Keratinocyte (primary cell): ENCODE data around the gene ZBED6. TPM values are rescaled to one million over a fixed set of nuclear protein-coding genes. Genes with fewer than 3 reads are reported as not detected.

Experiments used
- DNase-seq: peaks from one replicate; pipeline ENCODE4 v3.0.0-alpha.2; 2011; ENCODE audit warnings: low read depth, missing footprints, low spot score
- FAIRE-seq: peaks from 2 replicates; lab custom pipeline; 2011; peaks lifted over from hg19 to GRCh38; lab: Jason Lieb, UNC
- H2AFZ ChIP-seq: 2 replicates; pipeline ENCODE4 v1.6.0; 2012; ENCODE audit warnings: low read length, control low read depth, inconsistent platforms; ENCODE audit not compliant: control insufficient read depth
- H3K27ac ChIP-seq: 2 replicates; pipeline ENCODE4 v1.5.1; 2011; ENCODE audit warnings: low read length; ENCODE audit not compliant: control insufficient read depth, insufficient read depth
- H3K27me3 ChIP-seq: 3 replicates; pipeline ENCODE4 v1.6.0; 2011; ENCODE audit warnings: low read length; ENCODE audit not compliant: control insufficient read depth, insufficient read depth; ENCODE audit errors: extremely low read depth
- H3K36me3 ChIP-seq, 2 experiments: 2 replicates in 1 of 2; 3 replicates in 1 of 2; pipeline ENCODE4 v1.5.1; 2011; ENCODE audit warnings: low read length in 2 of 2, mild to moderate bottlenecking in 1 of 2; ENCODE audit not compliant: control insufficient read depth in 2 of 2, insufficient read depth in 2 of 2; ENCODE audit errors: extremely low read depth in 1 of 2
- H3K4me1 ChIP-seq: 3 replicates; pipeline ENCODE4 v1.5.1; 2011; ENCODE audit warnings: low read length; ENCODE audit not compliant: control insufficient read depth, insufficient read depth; ENCODE audit errors: extremely low read depth
- H3K4me2 ChIP-seq: 3 replicates; pipeline ENCODE4 v1.6.0; 2011; ENCODE audit warnings: low read depth, low read length; ENCODE audit not compliant: control insufficient read depth, insufficient read depth; ENCODE audit errors: extremely low read depth
- H3K4me3 ChIP-seq, 3 experiments: fragments of 200-600 bp in 1 of 3; sonication (generic) in 1 of 3; 2 replicates in 2 of 3; 3 replicates in 1 of 3; pipeline ENCODE4 v1.5.1; 2011 to 2016; ENCODE audit warnings: low read length in 3 of 3, mild to moderate bottlenecking in 3 of 3, control low read depth in 2 of 3, inconsistent platforms in 1 of 3, low read depth in 1 of 3, mixed read lengths in 1 of 3, mixed run types in 1 of 3, moderate library complexity in 1 of 3; ENCODE audit not compliant: control insufficient read depth in 2 of 3, insufficient read depth in 2 of 3; ENCODE audit errors: extremely low read depth in 1 of 3
- H3K79me2 ChIP-seq: 2 replicates; pipeline ENCODE4 v1.6.0; 2012; ENCODE audit warnings: low read length; ENCODE audit not compliant: control insufficient read depth, insufficient read depth
- H3K9ac ChIP-seq: 3 replicates; pipeline ENCODE4 v1.6.0; 2011; ENCODE audit warnings: low read length; ENCODE audit not compliant: control insufficient read depth, insufficient read depth; ENCODE audit errors: extremely low read depth
- H3K9me1 ChIP-seq: 3 replicates; pipeline ENCODE4 v1.6.0; 2011; ENCODE audit warnings: low read length; ENCODE audit not compliant: control insufficient read depth, insufficient read depth; ENCODE audit errors: extremely low read depth
- H3K9me3 ChIP-seq: 2 replicates; pipeline ENCODE4 v1.5.1; 2012; ENCODE audit warnings: low read depth, low read length; ENCODE audit not compliant: control insufficient read depth
- H4K20me1 ChIP-seq: 3 replicates; pipeline ENCODE4 v1.6.0; 2011; ENCODE audit warnings: low read length; ENCODE audit not compliant: control insufficient read depth, insufficient read depth; ENCODE audit errors: extremely low read depth
- CTCF ChIP-seq, 3 experiments: IDR thresholded peaks in 1 of 3; conservative IDR thresholded peaks in 1 of 3; optimal IDR thresholded peaks in 1 of 3; 2 replicates in 2 of 3; 3 replicates in 1 of 3; pipeline versions ENCODE3 to v1.5.1; 2011; ENCODE audit warnings: low read length in 3 of 3, mild to moderate bottlenecking in 3 of 3, moderate library complexity in 2 of 3, control low read depth in 1 of 3, inconsistent platforms in 1 of 3; ENCODE audit not compliant: insufficient read depth in 2 of 3; ENCODE audit errors: extremely low read depth in 1 of 3
- EZH2 ChIP-seq: IDR thresholded peaks from one replicate; pipeline ENCODE4 v1.6.1; 2012; ENCODE audit warnings: inconsistent platforms, mild to moderate bottlenecking, low read length, moderate library complexity
- dilution Hi-C: fragments of 300-500 bp; cut with MboI; formaldehyde crosslinking; loops from one replicate; pipeline ENCODE4 v1.7.0; 2020; ENCODE audit warnings: low sequenced_read_pairs; ENCODE audit not compliant: extremely low pct_ligation_motif_present
- polyA plus RNA-seq, 5 experiments: library from polyadenylated mRNA; depleted of rRNA in 3 of 5; stranded (reverse) in 3 of 5; stranded (forward) in 1 of 5; unstranded in 1 of 5; fragments of >200 nt; gene quantifications; 1 replicate in 1 of 5; 2 replicates in 3 of 5; 3 replicates in 1 of 5; pipeline versions ENCODE4 v1.2.1 to v1.2.3, GENCODE V29; 2011 to 2012; ENCODE audit warnings: missing spikeins in 2 of 5, low read depth in 1 of 5, low replicate concordance in 1 of 5

Gene ZBED6
- polyA plus RNA-seq, 1 donor (not counting 4 experiments of a cell fraction or from before 2014, with no cell fraction given): 8.9 TPM

- H2AFZ ChIP-seq: peak overlapping the region; percentile 81
- H3K9me1 ChIP-seq: no peaks in the 10 kb centered on the region
- H3K27me3 ChIP-seq: no peaks in the 10 kb centered on the region
- H3K9ac ChIP-seq: peak overlapping the region; percentile 60
- peak overlapping the region; percentile 87 for H3K27ac ChIP-seq
- FAIRE-seq (peak; percentile 51), DNase-seq (peak; percentile 21)
- H3K9me3 ChIP-seq: no peaks in the 10 kb centered on the region
- H3K4me3 ChIP-seq: no peak overlapping the region
- H3K36me3 ChIP-seq: no peaks in the 10 kb centered on the region
- H3K4me2 ChIP-seq: peak overlapping the region; percentile 37
- no peak for TF ChIP-seq CTCF (optimal IDR thresholded peaks at IDR 0.05 in 1 of 3, IDR thresholded peaks at IDR 0.05 in 1 of 3, conservative IDR thresholded peaks at IDR 0.05 in 1 of 3; ENCODE audit: extremely low read depth in 1 of 3, insufficient read depth in 2 of 3, low read length in 3 of 3)
- no peak for TF ChIP-seq EZH2
- H3K4me1 ChIP-seq: peaks cover 17% of the 10 kb centered on the region
- H3K79me2 ChIP-seq: no peaks in the 10 kb centered on the region
- dilution Hi-C loops: no loop called here
- H4K20me1 ChIP-seq: no peaks in the 10 kb centered on the region
Measured at GRCh38 chr1:203768256-203768655, 27.2 kb upstream of the ZBED6 start.

GRCh38 chr1:203769505-203770343, 25.7 kb upstream of the ZBED6 start:
- H3K9me3 ChIP-seq: no peaks in the 10 kb centered on the region
- H3K9ac ChIP-seq: peak overlapping the region; percentile 60
- no peaks in the 10 kb centered on the region for H3K27me3 ChIP-seq
- no peaks in the 10 kb centered on the region for H4K20me1 ChIP-seq
- H3K4me1 ChIP-seq: peaks cover 17% of the 10 kb centered on the region
- H3K4me2 ChIP-seq: peak overlapping the region; percentile 34
- DNase-seq: peak; percentile 89
- H3K4me3 ChIP-seq: no peak overlapping the region
- H2AFZ ChIP-seq: peak overlapping the region; percentile 54
- H3K79me2 ChIP-seq: no peaks in the 10 kb centered on the region
- dilution Hi-C loops: no loop called here
- H3K9me1 ChIP-seq: no peaks in the 10 kb centered on the region
- peak; percentile 89 for FAIRE-seq
- H3K27ac ChIP-seq: peak overlapping the region; percentile 87
- no peak for TF ChIP-seq CTCF (optimal IDR thresholded peaks at IDR 0.05 in 1 of 3, IDR thresholded peaks at IDR 0.05 in 1 of 3, conservative IDR thresholded peaks at IDR 0.05 in 1 of 3; ENCODE audit: extremely low read depth in 1 of 3, insufficient read depth in 2 of 3, low read length in 3 of 3)
- TF ChIP-seq EZH2: no peak
- no peaks in the 10 kb centered on the region for H3K36me3 ChIP-seq
